GM19035 (cell line): Measurements from ENCODE around the gene RNF38.
"Not testable (repeated sequence)": the region's sequence is repeated elsewhere in the genome, so short reads cannot be mapped to it uniquely, and the experiment has no call there.

Experiments used
- ATAC-seq: cut with Tn5 transposase; IDR thresholded peaks from one replicate; pipeline ENCODE4 v1.9.1; 2021; ENCODE audit not compliant: unreplicated experiment

The RNF38 gene

DNA sequence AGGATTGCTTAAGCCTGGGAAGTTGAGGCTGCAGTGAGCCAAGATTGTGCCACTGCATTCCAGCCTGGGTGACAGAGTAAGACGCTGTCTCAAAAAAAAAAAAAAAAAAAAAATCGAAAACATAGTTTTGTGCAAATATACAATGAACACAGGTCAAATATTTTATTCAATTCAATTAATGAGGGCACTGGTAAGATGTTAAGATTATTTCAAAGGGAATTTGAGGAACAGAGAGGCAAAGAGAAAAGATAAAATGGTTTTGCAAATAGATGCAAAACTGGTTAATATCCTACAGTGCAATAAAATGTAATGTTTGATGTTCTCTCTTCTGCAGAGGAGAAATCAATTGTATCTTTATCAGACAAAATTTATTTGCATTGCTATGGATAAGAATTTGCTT lies 102.3 kb downstream of the RNF38 start:
- no peak for ATAC-seq

- ATAC-seq = not testable (repeated sequence)
Measured at GRCh38 chr9:36294996-36295395, 105.1 kb downstream of the RNF38 start.

- no peak for ATAC-seq
Measured at GRCh38 chr9:36293918-36294317, 106.2 kb downstream of the RNF38 start.

DNA sequence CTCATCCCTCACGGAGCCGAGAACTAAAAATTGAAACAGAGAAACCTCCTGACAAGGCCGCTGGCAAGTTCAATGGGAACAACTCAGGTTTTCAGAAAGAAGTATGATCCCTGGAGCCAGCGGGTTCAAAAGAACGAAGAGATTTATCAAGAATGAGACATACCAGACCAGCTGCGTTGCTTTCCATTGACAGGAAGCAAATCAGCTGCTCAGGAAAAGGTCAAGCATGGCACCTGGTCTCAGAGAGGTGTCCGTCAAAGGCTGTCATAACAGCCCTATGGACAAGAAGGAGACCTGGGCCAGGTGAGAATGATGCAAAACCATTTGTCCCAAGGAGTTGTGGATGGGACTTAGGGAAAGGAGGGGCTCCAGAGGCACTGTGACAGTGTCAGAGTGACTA lies 106.9 kb downstream of the RNF38 start:
- no peak for ATAC-seq

- no peak for ATAC-seq
Measured at GRCh38 chr9:36292641-36293040, 107.4 kb downstream of the RNF38 start.

- no peak for ATAC-seq
Measured at GRCh38 chr9:36290996-36291395, 109.1 kb downstream of the RNF38 start.

DNA sequence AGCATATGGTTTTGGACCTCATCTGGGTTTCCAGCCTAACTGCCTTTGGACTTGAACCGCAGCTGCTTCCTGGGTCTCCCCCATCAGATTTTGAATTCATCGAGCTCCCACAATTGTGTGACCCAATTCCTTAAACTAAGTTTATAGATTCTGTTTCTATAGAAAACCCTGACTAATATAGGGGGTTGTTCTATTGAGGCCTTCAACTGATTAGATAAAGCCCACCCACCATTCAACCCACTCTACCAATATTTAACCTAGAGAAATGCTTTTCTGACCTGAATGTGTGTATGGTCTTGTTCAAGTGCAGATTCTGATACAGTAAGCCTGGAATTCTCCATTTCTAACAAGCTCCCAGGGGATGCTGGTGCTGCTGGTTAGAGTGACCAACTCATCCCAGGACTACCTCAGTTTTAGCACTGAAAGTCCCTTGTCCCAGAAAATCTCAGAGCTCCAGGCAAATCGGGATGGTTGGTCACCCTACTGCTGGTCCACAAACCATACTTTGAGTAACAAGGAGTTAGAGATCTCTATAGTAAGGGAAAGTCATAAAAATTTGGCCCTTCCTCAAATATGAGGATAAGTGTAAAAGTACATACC lies 110.1 kb downstream of the RNF38 start:
- ATAC-seq = no peak

- ATAC-seq = no peak
Measured at GRCh38 chr9:36288070-36288469, 112.0 kb downstream of the RNF38 start.
